Aorta (tissue), 5 donors: ENCODE data around the gene APC. TPM values are rescaled to one million over a fixed set of nuclear protein-coding genes. Genes with fewer than 3 reads are reported as not detected.
"Not testable (repeated sequence)": the region's sequence is repeated elsewhere in the genome, so short reads cannot be mapped to it uniquely, and the experiment has no call there.

Experiments used
- ATAC-seq: fragments of 200-7000 bp; cut with Tn5 transposase; one replicate; pipeline ENCODE4 v1.9.1; 2022; ENCODE audit warnings: moderate library complexity; ENCODE audit not compliant: low FRiP score
- DNase-seq, 2 donors: peaks; one replicate each; pipeline ENCODE4 v3.0.0-alpha.2; 2020
- H3K27ac ChIP-seq, 2 donors: one replicate each; pipeline ENCODE4 v1.5.1; 2013; ENCODE audit warnings: low read length in 2 of 2, mild to moderate bottlenecking in 2 of 2, moderate library complexity in 2 of 2, control low read depth in 1 of 2, inconsistent platforms in 1 of 2, low read depth in 1 of 2
- H3K27me3 ChIP-seq, 2 donors: one replicate each; pipeline ENCODE4 v1.6.1; 2013; ENCODE audit warnings: control low read depth in 1 of 2, low read length in 1 of 2, mild to moderate bottlenecking in 1 of 2, moderate library complexity in 1 of 2; ENCODE audit not compliant: insufficient read depth in 2 of 2, control insufficient read depth in 1 of 2
- H3K36me3 ChIP-seq, 2 donors: one replicate each; pipeline ENCODE4 v1.6.1; 2013; ENCODE audit warnings: control low read depth in 1 of 2, low read length in 1 of 2, mild to moderate bottlenecking in 1 of 2; ENCODE audit not compliant: insufficient read depth in 2 of 2, control insufficient read depth in 1 of 2
- H3K4me1 ChIP-seq, 2 donors: one replicate each; pipeline ENCODE4 v1.6.1; 2013; ENCODE audit warnings: low read length in 2 of 2, control low read depth in 1 of 2, mild to moderate bottlenecking in 1 of 2, moderate library complexity in 1 of 2; ENCODE audit not compliant: insufficient read depth in 2 of 2, control insufficient read depth in 1 of 2
- H3K4me3 ChIP-seq, 2 donors: one replicate each; pipeline ENCODE4 v1.5.1; 2013; ENCODE audit warnings: low read length in 2 of 2, control low read depth in 1 of 2, mild to moderate bottlenecking in 1 of 2
- H3K9me3 ChIP-seq: one replicate; pipeline ENCODE4 v1.6.1; 2013; ENCODE audit warnings: mild to moderate bottlenecking, low read length; ENCODE audit not compliant: control insufficient read depth
- WGBS, 2 donors: extraction: QIAGEN DNeasy Blood & Tissue Kit; methylation state at CpG; one replicate each; pipeline ENCODE4 v1.1.7; 2013; 5-methylcytosine and 5-hydroxymethylcytosine counted together
- intact Hi-C, 2 donors: fragments of 100-400 bp; cut with DNase I; formaldehyde crosslinking; loops; one replicate each; pipeline versions ENCODE4 v1.14.2 to v1.15.0; 2022
- polyA plus RNA-seq, 2 donors: library from polyadenylated mRNA; stranded (reverse); fragments of 200-250 nt; gene quantifications; one replicate each; pipeline ENCODE4 v1.2.3, GENCODE V29; 2013
- total RNA-seq, 2 donors: library from RNA; stranded (reverse); fragmentation: NEBNext Ultra II Directional; extraction: Animal tissue kit (Norgen Biotek cat#: 25700); gene quantifications; one replicate each; pipeline ENCODE4 v1.2.1, GENCODE V29; 2021
- donor health status: healthy with polysubstance abuse.
- donor health status: Bipolar disorder and iron deficiency.
- donor health status: DM: no; HTN: no; CAD: no.
- donor health status: DM: no; HTN: no; CAD: no.
- donor health status: DM: yes; HTN: yes; CAD: no.

The APC gene
- total and polyA plus RNA-seq, 4 donors = 2.8 to 51.6 (median 28.2) TPM

DNA sequence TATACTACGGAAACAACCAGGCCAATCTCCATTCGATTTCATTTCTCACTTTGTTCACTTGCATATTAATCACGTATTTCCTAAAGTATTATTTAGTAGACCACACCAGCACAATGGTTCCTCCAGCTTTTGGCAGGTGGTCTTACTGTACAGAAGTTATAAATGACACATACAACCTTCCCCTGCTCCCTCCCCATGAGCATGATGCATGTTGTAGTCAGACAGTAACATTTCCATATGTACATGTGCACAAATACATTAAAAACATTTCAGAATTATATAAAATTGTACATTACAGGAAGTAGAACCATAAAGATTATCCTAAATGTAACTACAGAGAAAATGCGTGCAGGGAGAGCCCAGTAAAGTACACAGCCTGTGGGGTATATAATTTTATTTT, 140.4 kb downstream of the APC start:
- H3K4me3 ChIP-seq = no peak overlapping the region
- H3K27ac ChIP-seq = no peak overlapping the region
- ATAC-seq (no peak), DNase-seq (no peak)
- 57 to 89% methylated on average over 4 of the region's 4 CpGs for WGBS, 2 donors
- H3K4me1 ChIP-seq = no peaks in the 10 kb centered on the region
- peaks cover 3 to 5% of the 10 kb centered on the region in 2 donors for H3K36me3 ChIP-seq
- H3K27me3 ChIP-seq = no peaks in the 10 kb centered on the region
- H3K9me3 ChIP-seq = no peaks in the 10 kb centered on the region
- intact Hi-C loops = no loop called here

GRCh38 chr5:112878760-112879159, 141.1 kb downstream of the APC start:
- H3K36me3 ChIP-seq = peaks cover 3 to 5% of the 10 kb centered on the region in 2 donors

DNA sequence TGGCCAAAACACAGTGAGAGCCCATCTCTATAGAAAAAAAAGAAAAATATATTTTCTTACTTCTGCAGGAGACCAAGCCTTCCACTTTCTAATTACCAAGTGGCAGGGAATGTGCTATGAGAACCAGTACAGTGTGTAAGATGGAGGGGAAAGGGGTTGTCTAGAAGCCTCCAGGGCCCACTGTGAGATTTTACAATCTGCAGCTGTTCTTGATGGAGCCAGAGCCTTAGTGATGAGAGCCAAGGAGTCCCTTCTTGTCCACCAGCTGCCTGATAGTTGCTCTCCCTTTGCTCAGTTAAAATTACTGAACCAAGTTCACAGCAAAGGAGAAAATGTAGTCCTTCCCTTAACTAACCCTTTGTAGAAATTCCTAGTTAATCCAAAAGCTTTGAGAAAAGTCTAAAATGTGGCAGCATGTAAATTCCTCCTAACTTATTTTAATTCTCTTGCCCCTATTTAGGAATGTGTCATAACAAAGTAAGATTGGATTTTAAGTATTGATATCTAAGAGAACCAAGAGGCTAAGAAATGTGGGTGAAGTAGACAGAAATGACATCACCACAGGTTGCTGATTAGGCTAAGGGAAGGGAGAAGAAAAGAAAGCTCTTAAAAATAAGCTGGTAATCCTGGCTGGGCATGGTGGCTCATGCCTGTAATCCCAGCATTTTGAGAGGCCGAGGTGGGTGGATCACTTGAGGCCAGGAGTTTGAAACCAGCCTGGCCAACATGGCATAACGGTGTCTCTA, 142.7 kb downstream of the APC start:
- H3K27me3 ChIP-seq = no peaks in the 10 kb centered on the region
- WGBS, 2 donors = 93 to 100% methylated on average over 2 of the region's 2 CpGs
- no peak overlapping the region for H3K27ac ChIP-seq
- intact Hi-C loops = no loop called here
- H3K4me3 ChIP-seq = no peak overlapping the region
- H3K4me1 ChIP-seq = no peaks in the 10 kb centered on the region
- ATAC-seq (no peak), DNase-seq (no peak)
- H3K9me3 ChIP-seq = no peaks in the 10 kb centered on the region
- peaks cover 3 to 10% of the 10 kb centered on the region in 2 donors for H3K36me3 ChIP-seq

More at GRCh38 chr5:112878760-112879159, 141.1 kb downstream of the APC start:
- no peak overlapping the region for H3K27ac ChIP-seq
- H3K4me3 ChIP-seq = no peak overlapping the region
- DNase-seq = no peak
- 78 to 81% methylated on average over 4 of the region's 4 CpGs for WGBS, 2 donors
- no peak for ATAC-seq
- intact Hi-C loops = no loop called here
- H3K9me3 ChIP-seq = no peaks in the 10 kb centered on the region
- no peaks in the 10 kb centered on the region for H3K4me1 ChIP-seq
- no peaks in the 10 kb centered on the region for H3K27me3 ChIP-seq

- DNase-seq (no peak), ATAC-seq (no peak)
- no peak overlapping the region for H3K4me3 ChIP-seq
- no peaks in the 10 kb centered on the region for H3K4me1 ChIP-seq
- intact Hi-C loops = no loop called here
- H3K36me3 ChIP-seq = peaks cover 3 to 13% of the 10 kb centered on the region in 2 donors
- 54 to 60% methylated on average over 2 of the region's 2 CpGs for WGBS, 2 donors
- H3K27ac ChIP-seq = no peak overlapping the region
- no peaks in the 10 kb centered on the region for H3K9me3 ChIP-seq
- H3K27me3 ChIP-seq = no peaks in the 10 kb centered on the region
Measured at GRCh38 chr5:112883192-112883591, 145.5 kb downstream of the APC start.

DNA sequence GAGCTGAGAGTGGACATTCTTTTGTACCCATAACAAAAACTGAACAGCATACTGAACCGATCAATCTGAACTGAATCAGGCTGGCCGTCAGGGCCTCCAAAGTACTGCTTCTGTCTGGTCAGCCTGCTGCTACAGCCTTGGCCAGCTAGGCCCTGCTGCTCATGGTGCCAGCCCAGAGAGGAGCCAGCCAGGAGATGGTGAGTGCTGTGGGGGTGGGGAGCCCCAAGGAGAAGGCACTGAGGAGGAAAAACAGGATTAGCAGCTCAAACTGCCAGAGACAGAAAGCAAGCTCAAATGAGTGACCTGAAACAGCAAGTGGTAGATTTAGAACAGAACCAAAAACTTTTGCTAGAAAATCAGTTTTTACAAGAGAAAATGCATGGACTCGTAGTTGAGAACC, 147.3 kb downstream of the APC start:
- ATAC-seq (no peak), DNase-seq (no peak)
- Histone ChIP-seq H3K36me3 (peaks cover 0 to 13% of the 10 kb centered on the region in 2 donors), H3K4me1 (no peaks in the 10 kb centered on the region), H3K4me3 (no peak overlapping the region), H3K9me3 (no peaks in the 10 kb centered on the region), H3K27ac (no peak overlapping the region), H3K27me3 (no peaks in the 10 kb centered on the region)
- 48 to 54% methylated on average over 3 of the region's 3 CpGs for WGBS, 2 donors
- intact Hi-C loops = no loop called here

- Histone ChIP-seq H3K27ac (no peak overlapping the region), H3K36me3 (peaks cover 0 to 13% of the 10 kb centered on the region in 2 donors), H3K27me3 (no peaks in the 10 kb centered on the region), H3K4me1 (no peaks in the 10 kb centered on the region), H3K9me3 (no peaks in the 10 kb centered on the region), H3K4me3 (no peak overlapping the region)
- WGBS, 2 donors = 92 to 96% methylated on average over 4 of the region's 4 CpGs
- ATAC-seq (no peak), DNase-seq (no peak)
- intact Hi-C loops = no loop called here
Measured at GRCh38 chr5:112886975-112887374, 149.3 kb downstream of the APC start.

- H3K4me1 ChIP-seq, intact Hi-C loops, DNase-seq, H3K27ac ChIP-seq, ATAC-seq, H3K9me3 ChIP-seq, H3K36me3 ChIP-seq, H3K27me3 ChIP-seq, H3K4me3 ChIP-seq: not testable (repeated sequence)
- 87 to 91% methylated on average over 8 of the region's 8 CpGs for WGBS, 2 donors
Measured at GRCh38 chr5:112892066-112892465, 154.4 kb downstream of the APC start.

DNA sequence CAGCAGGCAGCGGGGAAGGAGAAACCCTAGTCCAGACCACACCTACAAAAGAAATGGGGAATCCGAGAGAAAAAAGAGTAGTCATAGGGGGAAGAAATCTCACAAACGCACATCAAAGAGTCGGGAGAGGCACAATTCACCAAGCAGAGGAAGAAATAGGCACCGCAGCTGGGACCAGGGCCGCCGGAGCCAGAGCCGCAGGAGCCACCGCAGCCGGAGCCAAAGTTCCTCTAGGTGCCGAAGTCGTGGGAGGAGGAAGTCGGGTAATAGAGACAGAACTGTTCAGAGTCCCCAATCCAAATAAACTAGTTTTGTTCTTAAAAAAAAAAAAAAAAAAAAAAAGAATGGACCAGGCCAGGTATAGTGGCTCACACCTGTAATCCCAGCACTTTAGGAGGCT, 155.1 kb downstream of the APC start:
- WGBS, 2 donors = 97 to 98% methylated on average over 13 of the region's 13 CpGs
- DNase-seq = no peak
- ATAC-seq = no peak
- Histone ChIP-seq H3K9me3 (no peaks in the 10 kb centered on the region), H3K4me3 (no peak overlapping the region), H3K36me3 (peaks cover 2% of the 10 kb centered on the region in 2 donors), H3K27ac (no peak overlapping the region), H3K4me1 (no peaks in the 10 kb centered on the region), H3K27me3 (no peaks in the 10 kb centered on the region)
- intact Hi-C loops = no loop called here

GRCh38 chr5:112895682-112896081, 158.0 kb downstream of the APC start:
- Histone ChIP-seq H3K27ac (no peak overlapping the region), H3K36me3 (peaks cover 2% of the 10 kb centered on the region in 2 donors), H3K4me1 (no peaks in the 10 kb centered on the region), H3K27me3 (no peaks in the 10 kb centered on the region), H3K9me3 (no peaks in the 10 kb centered on the region), H3K4me3 (no peak overlapping the region)
- no peak for DNase-seq
- no peak for ATAC-seq
- WGBS, 2 donors = 65 to 78% methylated on average over 3 of the region's 3 CpGs
- intact Hi-C loops = no loop called here
